Activated CD4-positive, alpha-beta T cell treated with anti-CD3 and anti-CD28 coated beads for 1 hour (primary cell): ENCODE data around the gene ADM2.

Experiments
- DNase-seq: peaks from one replicate; pipeline ENCODE4 v3.0.0-alpha.2; 2020

Gene ADM2

GRCh38 chr22:50445880-50446707, 35.2 kb upstream of the ADM2 start:
- DNase-seq, result no peak

GRCh38 chr22:50446708-50447575, 34.4 kb upstream of the ADM2 start:
- DNase-seq, result no peak

GRCh38 chr22:50447576-50448551, 33.5 kb upstream of the ADM2 start:
- no peak for DNase-seq

- DNase-seq, result no peak
Measured at GRCh38 chr22:50452649-50453048, 28.7 kb upstream of the ADM2 start.

GRCh38 chr22:50454556-50455075, 26.7 kb upstream of the ADM2 start:
- DNase-seq, result no peak

- no peak for DNase-seq
Measured at GRCh38 chr22:50455201-50455600, 26.1 kb upstream of the ADM2 start.

- no peak for DNase-seq
Measured at GRCh38 chr22:50456026-50456425, 25.3 kb upstream of the ADM2 start.

GRCh38 chr22:50456466-50457234, 24.7 kb upstream of the ADM2 start:
- no peak for DNase-seq

GRCh38 chr22:50459016-50459415, 22.3 kb upstream of the ADM2 start:
- DNase-seq, result no peak

- DNase-seq, result no peak
Measured at GRCh38 chr22:50459496-50460140, 21.7 kb upstream of the ADM2 start.

GRCh38 chr22:50460938-50461337, 20.4 kb upstream of the ADM2 start:
- DNase-seq, result no peak

- no peak for DNase-seq
Measured at GRCh38 chr22:50461536-50461935, 19.8 kb upstream of the ADM2 start.

GRCh38 chr22:50461979-50462540, 19.3 kb upstream of the ADM2 start:
- no peak for DNase-seq

- DNase-seq, result no peak
Measured at GRCh38 chr22:50463188-50463900, 18.0 kb upstream of the ADM2 start.

- no peak for DNase-seq
Measured at GRCh38 chr22:50464451-50464850, 16.9 kb upstream of the ADM2 start.

- no peak for DNase-seq
Measured at GRCh38 chr22:50465066-50465930, 16.0 kb upstream of the ADM2 start.

- no peak for DNase-seq
Measured at GRCh38 chr22:50467341-50467740, 14.0 kb upstream of the ADM2 start.

GRCh38 chr22:50467773-50468440, 13.4 kb upstream of the ADM2 start:
- DNase-seq, result no peak

GRCh38 chr22:50468626-50469025, 12.7 kb upstream of the ADM2 start:
- no peak for DNase-seq
